Ovary (tissue), 9 donors: ENCODE measurements around the gene STK32C. TPM values are rescaled to one million over a fixed set of nuclear protein-coding genes. Genes with fewer than 3 reads are reported as not detected.

Experiments
- DNase-seq, 5 donors: peaks; one replicate each; pipeline ENCODE4 v3.0.0-alpha.2; 2019 to 2020
- H3K27ac ChIP-seq, 2 donors: fragments of 200-600 bp; one replicate each; pipeline versions ENCODE4 v1.5.1 to v1.8.0; 2019 to 2022
- H3K27me3 ChIP-seq: fragments of 200-600 bp; one replicate; pipeline ENCODE4 v1.8.0; 2022
- H3K36me3 ChIP-seq: fragments of 200-600 bp; sonication (generic); one replicate; pipeline ENCODE4 v1.5.1; 2019
- H3K4me1 ChIP-seq: one replicate; pipeline ENCODE4 v1.8.1; 2013; ENCODE audit warnings: mild to moderate bottlenecking, moderate library complexity; ENCODE audit not compliant: insufficient read depth
- H3K4me3 ChIP-seq: fragments of 200-600 bp; sonication (generic); one replicate; pipeline ENCODE4 v1.5.1; 2017
- H3K9me3 ChIP-seq, 2 donors: fragments of 200-600 bp in 1 of 2; sonication (generic) in 1 of 2; one replicate each; pipeline versions ENCODE4 v1.5.1 to v1.8.1; 2013 to 2019; ENCODE audit warnings: mild to moderate bottlenecking in 1 of 2, moderate library complexity in 1 of 2
- EP300 ChIP-seq: sonication (generic); formaldehyde crosslinking; IDR thresholded peaks from one replicate; pipeline ENCODE4 v1.6.1; 2017; ENCODE audit warnings: antibody characterized with exemption
- POLR2A ChIP-seq: fragments of 450-650 bp; IDR thresholded peaks from one replicate; pipeline ENCODE4 v1.6.1; 2017; ENCODE audit warnings: antibody characterized with exemption, mild to moderate bottlenecking, moderate library complexity
- WGBS, 3 donors: extraction: QIAGEN DNeasy Blood & Tissue Kit in 1 of 3; methylation state at CpG; one replicate each; pipeline versions ENCODE4 v1.1.5 to v1.1.7; 2013 to 2017; 5-methylcytosine and 5-hydroxymethylcytosine counted together
- intact Hi-C, 4 donors: fragments of 100-400 bp; cut with DNase I; formaldehyde crosslinking; loops; one replicate each; pipeline versions ENCODE4 v1.11.0 to v1.15.1; 2022 to 2023
- polyA plus RNA-seq, 2 donors: library from polyadenylated mRNA; stranded (reverse); fragments of 200-250 nt in 1 of 2; fragments of 350-450 nt in 1 of 2; fragmentation: Illumina TruSeq in 1 of 2; extraction: RNeasy Lipid Tissue Mini Kit (QIAGEN cat#74804) in 1 of 2; gene quantifications; one replicate each; pipeline ENCODE4 v1.2.3, GENCODE V29; 2013 to 2014
- total RNA-seq, 7 donors: library from RNA; depleted of rRNA in 2 of 7; stranded (reverse); fragments of >200 nt in 2 of 7; fragmentation: NEBNext Ultra II Directional in 3 of 7; extraction: Animal tissue kit (Norgen Biotek cat#: 25700) in 3 of 7; gene quantifications; one replicate each; pipeline versions ENCODE4 v1.1.0 to v1.2.4, GENCODE V29; 2016 to 2023
- TF ChIP-seq, protein P1 (sequence below), 3 donors: fragments of 450-650 bp in 2 of 3; fragments of 200-600 bp in 1 of 3; IDR thresholded peaks; one replicate each; pipeline versions ENCODE4 v1.5.1 to v1.8.0; 2016 to 2022; ENCODE audit warnings: antibody characterized with exemption in 3 of 3, mild to moderate bottlenecking in 1 of 3
- donor health status: DM: no; HTN: no; CAD: no; lungs with moderate emphysema.
- donor health status: DM: no; HTN: no; CAD: no.
- donor health status: Bipolar disorder and iron deficiency.
- donor health status: DM: yes; HTN: yes; CAD: no.
- donor health status: DM: no; HTN: no; CAD: no.
- donor health status: DM: yes; HTN: yes; CAD: no.

Gene STK32C
- total and polyA plus RNA-seq, 9 donors = 2.6 to 13.8 (median 8.8) TPM

GRCh38 chr10:132225073-132225848 lies 82.5 kb downstream of the STK32C start:
- Histone ChIP-seq H3K36me3 (no peaks in the 10 kb centered on the region), H3K27ac (no peak overlapping the region), H3K4me1 (no peaks in the 10 kb centered on the region), H3K4me3 (no peak overlapping the region), H3K27me3 (no peaks in the 10 kb centered on the region), H3K9me3 (no peaks in the 10 kb centered on the region)
- TF ChIP-seq EP300 = no peak
- TF ChIP-seq POLR2A = no peak
- TF ChIP-seq, protein P1, sequence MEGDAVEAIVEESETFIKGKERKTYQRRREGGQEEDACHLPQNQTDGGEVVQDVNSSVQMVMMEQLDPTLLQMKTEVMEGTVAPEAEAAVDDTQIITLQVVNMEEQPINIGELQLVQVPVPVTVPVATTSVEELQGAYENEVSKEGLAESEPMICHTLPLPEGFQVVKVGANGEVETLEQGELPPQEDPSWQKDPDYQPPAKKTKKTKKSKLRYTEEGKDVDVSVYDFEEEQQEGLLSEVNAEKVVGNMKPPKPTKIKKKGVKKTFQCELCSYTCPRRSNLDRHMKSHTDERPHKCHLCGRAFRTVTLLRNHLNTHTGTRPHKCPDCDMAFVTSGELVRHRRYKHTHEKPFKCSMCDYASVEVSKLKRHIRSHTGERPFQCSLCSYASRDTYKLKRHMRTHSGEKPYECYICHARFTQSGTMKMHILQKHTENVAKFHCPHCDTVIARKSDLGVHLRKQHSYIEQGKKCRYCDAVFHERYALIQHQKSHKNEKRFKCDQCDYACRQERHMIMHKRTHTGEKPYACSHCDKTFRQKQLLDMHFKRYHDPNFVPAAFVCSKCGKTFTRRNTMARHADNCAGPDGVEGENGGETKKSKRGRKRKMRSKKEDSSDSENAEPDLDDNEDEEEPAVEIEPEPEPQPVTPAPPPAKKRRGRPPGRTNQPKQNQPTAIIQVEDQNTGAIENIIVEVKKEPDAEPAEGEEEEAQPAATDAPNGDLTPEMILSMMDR (IDR thresholded peaks at IDR 0.05) = no peak
- intact Hi-C loops = loop anchor here in 3 of 4 donors (10.0 kb wide), 3 partner anchors 230 to 420 kb away; no protein-coding TSS in a partner anchor
- DNase-seq = no peak
- WGBS, 3 donors = 87 to 90% (median 88%) methylated on average over 23 to 25 of the region's 25 CpGs

- intact Hi-C loops = loop anchor here (5.0 to 10.0 kb wide), 6 partner anchors 128 to 420 kb away; no protein-coding TSS in a partner anchor
- H3K4me1 ChIP-seq = no peaks in the 10 kb centered on the region
- no peak overlapping the region for H3K4me3 ChIP-seq
- H3K9me3 ChIP-seq = no peaks in the 10 kb centered on the region
- H3K27ac ChIP-seq = no peak overlapping the region
- no peaks in the 10 kb centered on the region for H3K36me3 ChIP-seq
- no peaks in the 10 kb centered on the region for H3K27me3 ChIP-seq
- 83 to 85% (median 83%) methylated on average over 20 of the region's 20 CpGs for WGBS, 3 donors
- TF ChIP-seq, protein P1 (IDR thresholded peaks at IDR 0.05) = no peak
- TF ChIP-seq POLR2A (no peak), EP300 (no peak)
- no peak for DNase-seq
Measured at GRCh38 chr10:132224343-132225072, 83.2 kb downstream of the STK32C start.

- WGBS, 3 donors = 78 to 82% (median 81%) methylated on average over 17 to 23 of the region's 23 CpGs
- H3K27ac ChIP-seq = no peak overlapping the region
- TF ChIP-seq, protein P1 (IDR thresholded peaks at IDR 0.05) = no peak
- no peak for TF ChIP-seq POLR2A
- TF ChIP-seq EP300 = no peak
Measured at GRCh38 chr10:132223611-132224342, 84.0 kb downstream of the STK32C start.

GRCh38 chr10:132223156-132223590 lies 84.6 kb downstream of the STK32C start:
- peak; percentile 68 to 85 (median 81) for DNase-seq
- no peak for TF ChIP-seq EP300
- TF ChIP-seq, protein P1 (IDR thresholded peaks at IDR 0.05) = peak; percentile 82 to 91 (median 84)
- no peak for TF ChIP-seq POLR2A

More at GRCh38 chr10:132223611-132224342, 84.0 kb downstream of the STK32C start:
- H3K9me3 ChIP-seq = no peaks in the 10 kb centered on the region
- H3K4me3 ChIP-seq = no peak overlapping the region
- H3K36me3 ChIP-seq = no peaks in the 10 kb centered on the region
- H3K4me1 ChIP-seq = no peaks in the 10 kb centered on the region
- intact Hi-C loops = loop anchor here (2.0 to 10.0 kb wide), 9 partner anchors 129 to 421 kb away; no protein-coding TSS in a partner anchor
- no peaks in the 10 kb centered on the region for H3K27me3 ChIP-seq
- no peak for DNase-seq

More at GRCh38 chr10:132223156-132223590, 84.6 kb downstream of the STK32C start:
- Histone ChIP-seq H3K4me1 (no peaks in the 10 kb centered on the region), H3K27me3 (no peaks in the 10 kb centered on the region), H3K4me3 (no peak overlapping the region), H3K27ac (no peak overlapping the region), H3K36me3 (no peaks in the 10 kb centered on the region), H3K9me3 (no peaks in the 10 kb centered on the region)
- intact Hi-C loops = loop anchor here (2.0 to 10.0 kb wide), 9 partner anchors 129 to 422 kb away; no protein-coding TSS in a partner anchor
- WGBS, 3 donors = 30 to 38% (median 36%) methylated on average over 16 of the region's 16 CpGs
